ENCODE data around the gene CCL5. TPM values are rescaled to one million over a fixed set of nuclear protein-coding genes. Genes with fewer than 3 reads are reported as not detected.

CCL5 gene
- total RNA-seq, 1 experiment from 2014 or later = not detected

GRCh38 chr17:35847006-35847405 lies 33.2 kb downstream of the CCL5 start:
- no CpG with 5 or more reads among the region's 2 CpGs for WGBS (ENCODE audit: extremely low coverage, insufficient read length, low lambda C conversion rate)
- H2BK12ac ChIP-seq (ENCODE audit: insufficient read length, low read depth, low read length) = no peak overlapping the region
- H4K5ac ChIP-seq (ENCODE audit: insufficient read length, low read depth, low read length) = no peak overlapping the region
- H3T11ph ChIP-seq (ENCODE audit: low read length) = no peak overlapping the region
- H3K4me1 Mint-ChIP-seq = peaks cover 11 to 15% of the 10 kb centered on the region in 2 experiments
- no peak overlapping the region for H4K8ac ChIP-seq (replicated peaks; ENCODE audit: insufficient read length, low read depth, low read length)
- no peak overlapping the region for H3K56ac ChIP-seq (ENCODE audit: insufficient read length, low read depth, low read length)
- no peak overlapping the region for H2BK15ac ChIP-seq (ENCODE audit: low read depth, low read length)
- H3K79me1 ChIP-seq (ENCODE audit: insufficient read depth, low read depth, low read length, poor library complexity, severe bottlenecking) = no peaks in the 10 kb centered on the region
- H3K9ac ChIP-seq (ENCODE audit: extremely low read depth, insufficient read length, low read length) = no peak overlapping the region
- H3K9me3 ChIP-seq (ENCODE audit: control insufficient read depth, low read depth, low read length) = no peaks in the 10 kb centered on the region
- H2BK120ac ChIP-seq (ENCODE audit: low read depth, low read length, poor library complexity, severe bottlenecking) = no peak overlapping the region
- H3K4me1 ChIP-seq (ENCODE audit: insufficient read depth, low read length) = no peaks in the 10 kb centered on the region
- H2BK20ac ChIP-seq (ENCODE audit: low read depth, low read length, poor library complexity, severe bottlenecking) = no peak overlapping the region
- H3K23me2 ChIP-seq (ENCODE audit: insufficient read length, low read depth, low read length, poor library complexity, severe bottlenecking) = no peaks in the 10 kb centered on the region
- no peaks in the 10 kb centered on the region for H3K79me2 ChIP-seq (ENCODE audit: insufficient read depth, low read length)
- H3K27me3 ChIP-seq (ENCODE audit: insufficient read depth, low read length) = no peaks in the 10 kb centered on the region
- H3K18ac ChIP-seq (ENCODE audit: insufficient read length, low read depth, low read length) = no peak overlapping the region
- H2AFZ ChIP-seq (ENCODE audit: low read length) = no peak overlapping the region
- no peak overlapping the region for H2AK5ac ChIP-seq (ENCODE audit: insufficient read length, low read length)
- H3K27me3 Mint-ChIP-seq (ENCODE audit: low read depth) = no peaks in the 10 kb centered on the region; the same call in 1 of the 2 replicates
- no peak overlapping the region for H3K23ac ChIP-seq (ENCODE audit: insufficient read length, low read depth, low read length)
- no peak overlapping the region for H3K4me2 ChIP-seq (ENCODE audit: insufficient read depth, insufficient read length, low read length)
- H4K20me1 ChIP-seq (ENCODE audit: control insufficient read depth, insufficient read depth, insufficient read length) = no peaks in the 10 kb centered on the region
- no peak overlapping the region for H3K14ac ChIP-seq (ENCODE audit: insufficient read depth, low read length)
- no peak overlapping the region for H3K27ac ChIP-seq (ENCODE audit: insufficient read length, low read depth, low read length)
- H3K4me3 Mint-ChIP-seq = no peak overlapping the region
- H3K27ac Mint-ChIP-seq = peak overlapping the region in 1 of 3 experiments; percentile 80; a peak in 2 of 7 replicates
- no peak for TF ChIP-seq CTCF (conservative IDR thresholded peaks at IDR 0.05)
- H3K4ac ChIP-seq (ENCODE audit: low read depth, low read length) = no peak overlapping the region
- H3K36me3 Mint-ChIP-seq (ENCODE audit: insufficient read depth in 1 of 3, low read depth in 3 of 3) = peaks cover 36 to 75% (median 73%) of the 10 kb centered on the region in 3 experiments
- H3K9me3 Mint-ChIP-seq = no peaks in the 10 kb centered on the region
- H2BK5ac ChIP-seq (ENCODE audit: insufficient read length, low read length) = no peak overlapping the region
- no peak for DNase-seq
- no peak overlapping the region for H4K91ac ChIP-seq (ENCODE audit: insufficient read length, low read depth, low read length)

Data from H9 (cell line).